Small intestine (tissue), 7 donors: ENCODE results near the gene VSIR. TPM values are rescaled to one million over a fixed set of nuclear protein-coding genes. Genes with fewer than 3 reads are reported as not detected.
A peak's percentile ranks its signal among the peaks of the same experiment; 100 is the strongest.

Source experiments
- DNase-seq, 2 donors: peaks; one replicate each; pipeline versions ENCODE4 v3.0.0 to v3.0.0-alpha.2; 2013
- FAIRE-seq: peaks from 2 replicates; lab custom pipeline; 2012; peaks lifted over from hg19 to GRCh38; lab: Jason Lieb, UNC
- H3K27ac ChIP-seq, 3 donors: one replicate each; pipeline ENCODE4 v1.5.1; 2013; ENCODE audit warnings: low read length in 2 of 3, mild to moderate bottlenecking in 2 of 3, control low read depth in 1 of 3, inconsistent platforms in 1 of 3, low read depth in 1 of 3, moderate library complexity in 1 of 3
- H3K27me3 ChIP-seq, 3 donors: one replicate each; pipeline ENCODE4 v1.6.1; 2013; ENCODE audit warnings: low read length in 3 of 3, inconsistent platforms in 1 of 3; ENCODE audit not compliant: control insufficient read depth in 3 of 3, insufficient read depth in 3 of 3
- H3K36me3 ChIP-seq, 3 donors: one replicate each; pipeline ENCODE4 v1.6.1; 2013; ENCODE audit warnings: low read length in 3 of 3, inconsistent platforms in 1 of 3, low read depth in 1 of 3, mild to moderate bottlenecking in 1 of 3, moderate library complexity in 1 of 3; ENCODE audit not compliant: control insufficient read depth in 3 of 3, insufficient read depth in 2 of 3
- H3K4me1 ChIP-seq, 3 donors: one replicate each; pipeline ENCODE4 v1.6.1; 2013; ENCODE audit warnings: low read length in 2 of 3, inconsistent platforms in 1 of 3, low read depth in 1 of 3, mild to moderate bottlenecking in 1 of 3, moderate library complexity in 1 of 3; ENCODE audit not compliant: control insufficient read depth in 3 of 3, insufficient read depth in 2 of 3
- H3K4me3 ChIP-seq, 3 donors: one replicate each; pipeline ENCODE4 v1.5.1; 2013; ENCODE audit warnings: low read length in 3 of 3, control low read depth in 1 of 3, inconsistent platforms in 1 of 3, low read depth in 1 of 3, mild to moderate bottlenecking in 1 of 3, moderate library complexity in 1 of 3
- H3K9me3 ChIP-seq, 2 donors: one replicate each; pipeline ENCODE4 v1.6.1; 2013; ENCODE audit warnings: low read depth in 1 of 2, low read length in 1 of 2; ENCODE audit not compliant: control insufficient read depth in 2 of 2, insufficient read depth in 1 of 2
- WGBS, 3 donors: extraction: QIAGEN DNeasy Blood & Tissue Kit; methylation state at CpG; one replicate each; pipeline ENCODE4 v1.1.7; 2013; 5-methylcytosine and 5-hydroxymethylcytosine counted together
- polyA plus RNA-seq, 4 donors: library from polyadenylated mRNA; stranded (reverse) in 3 of 4; unstranded in 1 of 4; fragments of 200-250 nt in 3 of 4; fragments of 120-200 nt in 1 of 4; gene quantifications; one replicate each; pipeline versions ENCODE4 v1.2.1 to v1.2.3, GENCODE V29; 2013
- donor health status: healthy with polysubstance abuse.
- donor health status: control.
- donor health status: control.
- donor health status: Bipolar disorder and iron deficiency.
- donor health status: healthy.

The VSIR gene
- polyA plus RNA-seq, 4 donors = 26.6 to 58.9 (median 52.1) TPM

DNA sequence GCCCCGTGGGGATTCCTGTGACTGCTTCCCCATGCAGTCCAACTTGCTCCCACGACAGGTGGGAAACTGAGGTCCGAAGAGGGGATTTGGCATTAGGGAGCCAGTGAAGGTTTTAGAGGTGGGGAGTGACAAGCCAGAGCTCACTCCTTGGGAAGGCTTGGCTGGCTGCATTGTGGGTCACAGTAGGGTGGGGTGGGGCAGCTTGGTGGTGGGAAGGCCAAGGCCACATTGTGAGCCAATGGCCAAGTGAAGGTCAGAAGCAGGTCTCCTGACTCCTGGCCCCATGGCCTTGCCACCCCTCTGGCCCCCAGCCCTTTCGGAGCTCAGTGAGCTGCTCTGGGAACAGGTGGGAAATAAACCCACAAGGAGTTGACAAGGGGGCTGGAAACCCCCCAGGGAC lies 56.3 kb downstream of the VSIR start:
- Histone ChIP-seq H3K4me3 (no peak overlapping the region), H3K27me3 (no peaks in the 10 kb centered on the region), H3K27ac (no peak overlapping the region), H3K9me3 (no peaks in the 10 kb centered on the region), H3K4me1 (peaks cover 0 to 21% (median 8%) of the 10 kb centered on the region in 3 donors), H3K36me3 (no peaks in the 10 kb centered on the region)
- no peak for DNase-seq
- 86 to 94% (median 89%) methylated on average over 4 of the region's 4 CpGs for WGBS, 3 donors
- no peak for FAIRE-seq

DNA sequence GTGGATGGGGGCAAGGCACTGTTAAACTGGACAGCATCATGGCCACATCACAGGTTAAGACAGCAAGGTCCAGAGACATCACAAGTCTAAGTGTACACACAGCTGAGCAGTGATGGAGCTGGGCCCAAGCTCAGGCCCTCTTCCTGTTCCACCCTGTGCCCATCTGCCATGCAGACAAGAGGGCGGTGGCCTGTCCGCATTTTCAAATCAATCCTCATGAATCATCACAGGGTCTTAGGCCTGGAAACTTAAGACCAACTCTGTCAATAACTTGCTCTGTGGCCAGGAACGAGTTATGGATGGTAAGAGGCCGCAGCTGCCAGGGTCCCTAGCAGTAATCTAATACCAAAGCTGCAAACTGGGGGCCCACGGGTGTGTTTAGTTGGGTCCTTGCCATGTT lies 56.9 kb downstream of the VSIR start:
- Histone ChIP-seq H3K4me3 (no peak overlapping the region), H3K4me1 (peaks cover 0 to 21% (median 8%) of the 10 kb centered on the region in 3 donors), H3K27me3 (no peaks in the 10 kb centered on the region), H3K27ac (no peak overlapping the region), H3K9me3 (no peaks in the 10 kb centered on the region), H3K36me3 (no peaks in the 10 kb centered on the region)
- FAIRE-seq (no peak), DNase-seq (no peak)
- WGBS, 3 donors = 90 to 96% (median 93%) methylated on average over 5 of the region's 5 CpGs

- FAIRE-seq (no peak), DNase-seq (no peak)
- H3K4me3 ChIP-seq = no peak overlapping the region
- no peaks in the 10 kb centered on the region for H3K27me3 ChIP-seq
- no peak overlapping the region for H3K27ac ChIP-seq
- H3K4me1 ChIP-seq = peaks cover 0 to 21% (median 8%) of the 10 kb centered on the region in 3 donors
- H3K36me3 ChIP-seq = no peaks in the 10 kb centered on the region
- 95 to 97% (median 95%) methylated on average over 20 of the region's 20 CpGs for WGBS, 3 donors
- H3K9me3 ChIP-seq = no peaks in the 10 kb centered on the region
Observed at GRCh38 chr10:71715860-71716259, 57.5 kb downstream of the VSIR start.

DNA sequence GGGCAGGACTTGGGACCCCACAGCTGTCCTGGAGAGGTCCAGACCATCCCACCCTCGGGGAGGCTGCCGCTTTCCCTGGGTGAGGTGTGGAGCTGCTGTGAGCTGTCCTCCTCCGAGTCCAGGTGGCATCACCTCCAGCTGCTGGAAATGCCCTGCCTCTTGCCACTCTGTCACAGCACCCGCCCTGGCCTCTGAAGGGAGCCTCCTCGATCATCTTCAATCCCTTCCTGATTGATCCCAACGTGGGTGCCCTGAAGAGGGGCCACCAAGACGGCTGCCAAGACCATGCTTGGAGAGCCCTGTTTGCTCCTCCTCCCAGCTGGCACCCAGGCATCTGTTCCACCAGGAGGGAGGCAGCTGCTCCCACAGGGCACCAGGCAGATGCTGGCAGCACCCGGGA lies 58.3 kb downstream of the VSIR start:
- 65 to 85% (median 77%) methylated on average over 8 of the region's 8 CpGs for WGBS, 3 donors
- DNase-seq = no peak
- no peaks in the 10 kb centered on the region for H3K9me3 ChIP-seq
- H3K4me1 ChIP-seq = peaks cover 0 to 21% (median 8%) of the 10 kb centered on the region in 3 donors
- no peaks in the 10 kb centered on the region for H3K27me3 ChIP-seq
- no peak for FAIRE-seq
- H3K36me3 ChIP-seq = no peaks in the 10 kb centered on the region
- no peak overlapping the region for H3K4me3 ChIP-seq
- H3K27ac ChIP-seq = peak overlapping the region in 1 of 3 donors; percentile 83

- FAIRE-seq (no peak), DNase-seq (no peak)
- Histone ChIP-seq H3K4me1 (peaks cover 0 to 21% (median 8%) of the 10 kb centered on the region in 3 donors), H3K27me3 (no peaks in the 10 kb centered on the region), H3K4me3 (no peak overlapping the region), H3K36me3 (no peaks in the 10 kb centered on the region), H3K9me3 (no peaks in the 10 kb centered on the region), H3K27ac (peak overlapping the region in 2 of 3 donors; percentile 5 to 83)
- WGBS, 3 donors = 70 to 79% (median 79%) methylated on average over 5 of the region's 5 CpGs
Observed at GRCh38 chr10:71714592-71714991, 58.7 kb downstream of the VSIR start.

DNA sequence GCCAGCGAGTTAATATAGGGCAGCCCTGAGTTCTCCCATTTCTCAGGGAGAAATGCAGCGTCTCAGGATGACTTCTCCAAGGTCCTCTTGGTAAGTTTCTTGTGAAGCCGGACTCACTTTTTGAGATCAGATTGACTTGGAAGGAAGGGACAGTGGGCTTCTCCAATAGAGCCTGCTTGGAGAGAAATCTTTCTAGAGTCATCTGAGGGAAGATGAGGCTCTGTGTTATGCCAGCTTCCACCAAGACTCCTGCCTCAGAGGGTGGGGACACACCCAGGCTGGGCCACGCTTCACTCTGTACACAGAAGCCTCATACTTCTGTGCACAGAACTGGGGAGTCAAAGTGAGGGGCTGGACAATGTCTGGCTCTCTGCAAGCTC lies 59.3 kb downstream of the VSIR start:
- H3K36me3 ChIP-seq = no peaks in the 10 kb centered on the region
- H3K4me3 ChIP-seq = no peak overlapping the region
- H3K27me3 ChIP-seq = no peaks in the 10 kb centered on the region
- H3K4me1 ChIP-seq = peaks cover 0 to 21% (median 8%) of the 10 kb centered on the region in 3 donors
- no peaks in the 10 kb centered on the region for H3K9me3 ChIP-seq
- FAIRE-seq = no peak
- DNase-seq = no peak
- 54 to 81% (median 66%) methylated on average over 4 of the region's 4 CpGs for WGBS, 3 donors
- peak overlapping the region; percentile 5 to 83 (median 68) for H3K27ac ChIP-seq

DNA sequence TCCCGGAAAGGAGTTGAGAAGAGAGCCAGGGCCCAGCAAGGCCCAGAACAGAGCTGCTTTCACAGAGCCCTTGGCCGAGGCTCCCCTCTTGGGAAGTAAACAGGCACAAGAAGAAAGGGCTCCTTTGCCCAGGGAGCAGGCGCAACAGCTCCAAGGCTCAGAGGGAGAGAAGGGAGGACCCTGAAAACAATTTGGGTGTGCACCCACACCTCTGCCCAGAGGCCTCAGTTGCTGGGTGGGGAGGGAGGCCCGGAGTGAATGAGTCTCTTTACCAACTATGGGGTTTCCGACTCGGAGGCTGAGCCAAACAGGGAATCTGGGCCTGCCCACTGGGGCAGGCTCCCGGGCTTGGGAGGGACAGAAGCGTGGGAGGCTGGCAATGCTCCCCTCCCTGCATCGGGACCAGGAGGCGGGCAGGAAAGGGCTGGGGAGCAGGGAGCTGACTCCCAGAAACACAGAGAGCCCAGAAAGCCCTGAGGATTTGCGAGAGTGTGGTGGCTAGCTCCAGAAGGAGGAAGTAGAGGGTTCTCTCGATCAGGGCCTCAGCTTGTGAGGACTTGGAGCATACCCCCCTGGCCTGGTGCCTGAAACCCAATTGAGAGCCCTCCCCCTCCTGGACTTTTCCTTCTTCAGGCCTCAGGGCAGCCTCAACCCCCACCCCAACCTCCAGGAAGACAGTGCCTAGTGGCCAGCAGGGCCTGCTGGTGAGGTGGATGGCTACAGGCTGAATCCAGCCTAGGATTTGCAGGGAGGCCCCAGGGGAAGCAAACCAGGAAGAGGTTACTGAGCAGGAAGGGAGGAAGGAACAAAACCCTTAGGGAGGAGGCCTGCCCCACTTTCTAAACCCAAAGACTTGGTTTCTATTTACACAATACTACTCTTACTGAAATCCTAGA lies 59.9 kb downstream of the VSIR start:
- Histone ChIP-seq H3K4me1 (peaks cover 0 to 23% (median 8%) of the 10 kb centered on the region in 3 donors), H3K27ac (peak overlapping the region; percentile 21 to 83 (median 68)), H3K9me3 (no peaks in the 10 kb centered on the region), H3K36me3 (no peaks in the 10 kb centered on the region), H3K27me3 (no peaks in the 10 kb centered on the region), H3K4me3 (no peak overlapping the region)
- FAIRE-seq (no peak), DNase-seq (peak in 1 of 2 donors; percentile 43)
- 39 to 73% (median 70%) methylated on average over 12 of the region's 12 CpGs for WGBS, 3 donors

DNA sequence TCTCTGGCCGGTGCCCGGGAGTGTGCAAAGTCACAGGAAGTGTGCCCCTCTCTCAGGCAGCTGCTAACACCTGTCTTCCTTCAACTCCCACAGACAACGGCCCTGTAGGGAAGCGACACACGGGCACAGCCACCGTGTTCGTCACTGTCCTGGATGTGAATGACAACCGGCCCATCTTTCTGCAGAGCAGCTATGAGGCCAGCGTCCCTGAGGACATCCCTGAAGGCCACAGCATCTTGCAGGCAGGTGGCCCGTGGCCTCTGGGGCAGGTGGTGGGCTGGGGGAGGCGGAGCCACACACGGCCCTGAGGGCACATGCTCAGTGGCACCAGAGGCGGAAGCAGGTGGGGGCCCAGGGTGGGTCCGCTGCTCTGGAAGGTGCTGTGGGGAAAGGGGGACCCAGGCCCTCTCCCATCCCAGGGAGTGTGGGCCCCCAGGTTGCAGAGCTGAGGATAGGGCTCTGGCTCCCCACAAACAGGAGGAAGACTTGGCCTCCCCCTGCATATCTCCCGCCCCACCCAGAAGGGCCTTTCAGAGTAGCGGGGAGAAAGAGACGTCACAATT lies 60.7 kb downstream of the VSIR start:
- WGBS, 3 donors = 67 to 83% (median 81%) methylated on average over 17 of the region's 17 CpGs
- no peak overlapping the region for H3K4me3 ChIP-seq
- peak overlapping the region; percentile 36 to 83 (median 68) for H3K27ac ChIP-seq
- no peak for FAIRE-seq
- no peak for DNase-seq
- peaks cover 0 to 26% (median 8%) of the 10 kb centered on the region in 3 donors for H3K4me1 ChIP-seq
- no peaks in the 10 kb centered on the region for H3K36me3 ChIP-seq
- no peaks in the 10 kb centered on the region for H3K27me3 ChIP-seq
- no peaks in the 10 kb centered on the region for H3K9me3 ChIP-seq
